ENCODE measurements around the gene ADGRV1.

GRCh38 chr5:91174396-91174795 lies 615.8 kb downstream of the ADGRV1 start:
- TF ChIP-seq CTCF (IDR thresholded peaks at IDR 0.05): no peak
- TF ChIP-seq POLR2AphosphoS5 (IDR thresholded peaks at IDR 0.05): no peak

Data from prostate gland (tissue), 2 donors.